Activated CD4-positive, alpha-beta T cell treated with anti-CD3 and anti-CD28 coated beads, Interleukin-2, amount 50 U/mL, for 24 hours (primary cell): ENCODE data around the gene TP73.

Experiments
- DNase-seq, 2 donors: peaks; one replicate each; pipeline ENCODE4 v3.0.0-alpha.2; 2020; ENCODE audit warnings: low read depth in 1 of 2, low spot score in 1 of 2

TP73 gene

DNA sequence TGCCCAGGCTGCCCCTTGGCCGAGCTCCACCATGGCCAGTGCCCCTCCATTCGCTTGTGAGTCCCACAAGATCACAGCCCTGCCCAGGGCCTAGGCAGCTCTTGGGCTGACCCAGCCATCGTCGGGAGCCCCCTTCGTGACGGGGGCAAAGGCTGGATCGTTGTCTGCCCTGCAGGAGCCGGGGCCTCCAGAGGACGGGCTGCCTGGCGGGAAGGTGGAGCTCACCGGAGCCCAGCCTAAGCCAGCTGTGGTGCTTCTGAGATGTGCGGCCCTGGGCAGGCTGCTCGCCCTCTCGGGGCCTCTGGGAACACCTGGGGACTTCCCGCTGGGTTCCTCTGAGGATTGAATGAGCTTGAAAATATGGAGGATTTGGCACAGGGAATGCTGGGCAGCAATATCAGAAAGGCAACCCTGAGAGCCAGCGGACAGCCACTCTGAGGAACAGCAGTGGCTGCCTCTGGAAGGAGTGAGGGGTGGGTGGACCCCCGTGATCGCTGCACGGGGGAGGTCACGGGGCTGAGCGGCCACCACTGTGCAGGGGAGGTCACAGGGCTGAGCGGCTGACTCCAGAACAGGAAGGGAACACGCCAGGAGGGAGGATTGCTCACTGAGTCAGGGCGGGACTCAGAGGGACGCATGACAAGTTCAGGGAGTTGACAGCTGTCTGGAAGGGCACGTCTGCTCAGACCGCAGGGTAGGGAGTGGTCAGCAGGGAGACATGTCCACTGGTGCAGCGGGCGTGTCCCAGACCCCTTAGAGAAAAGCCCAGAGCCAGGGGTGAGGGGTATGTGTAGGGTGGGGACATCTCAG, 19.3 kb downstream of the TP73 start:
- DNase-seq: no peak

DNA sequence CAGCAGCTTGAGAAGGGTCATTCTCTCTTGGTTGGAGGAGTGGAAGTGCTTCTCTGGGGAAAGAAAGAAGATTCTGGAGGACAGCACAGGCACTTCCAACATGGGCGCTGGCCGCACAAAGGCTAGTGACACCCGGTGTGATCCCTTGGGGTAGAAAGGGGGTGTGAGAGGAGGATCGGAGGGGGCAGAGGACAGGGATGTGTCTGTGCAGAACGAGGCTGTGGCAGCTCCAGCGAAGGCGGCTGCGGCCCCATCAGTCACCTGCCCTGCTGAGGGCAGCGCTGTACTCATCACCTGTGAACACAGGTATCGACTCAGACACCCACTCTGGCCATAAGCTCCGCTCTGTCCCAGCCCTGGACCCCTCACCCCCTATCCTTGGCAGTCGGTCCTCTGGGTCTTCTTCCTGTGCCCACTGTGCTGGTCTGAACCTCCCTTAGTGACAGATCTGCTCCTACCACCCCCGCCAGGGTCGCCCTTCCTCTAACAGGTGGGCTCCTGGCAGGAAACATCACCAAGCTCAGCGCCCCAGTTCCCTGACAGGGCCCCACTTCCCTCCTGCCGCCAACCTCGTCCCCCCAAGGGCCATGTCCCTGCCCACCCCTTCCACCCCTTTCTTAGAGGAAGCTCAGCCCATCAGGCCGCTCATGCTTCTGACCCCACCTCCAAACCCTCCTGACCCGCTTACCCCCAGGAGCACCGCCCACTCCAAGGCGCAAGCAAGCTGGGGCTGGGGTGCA, 20.1 kb downstream of the TP73 start:
- no peak for DNase-seq

DNA sequence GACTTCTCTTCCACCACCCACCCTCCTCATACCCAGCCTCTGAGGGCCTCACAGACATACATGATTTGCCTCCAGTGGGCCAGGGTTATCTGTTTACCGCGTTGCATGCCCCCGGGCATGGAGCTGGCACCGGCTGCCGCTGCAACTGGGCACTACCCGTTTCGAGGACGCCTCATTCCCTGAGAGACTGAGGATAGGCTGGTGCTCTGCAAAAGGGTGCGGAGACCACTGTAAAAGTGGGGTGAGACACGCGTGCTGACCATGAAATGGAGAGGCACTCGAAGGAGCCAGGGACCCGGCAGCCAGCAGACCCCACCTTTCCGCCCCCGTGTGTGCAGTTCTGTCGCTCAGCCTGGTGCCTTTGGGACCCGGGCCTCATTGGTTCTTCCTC, 20.6 kb downstream of the TP73 start:
- no peak for DNase-seq

DNA sequence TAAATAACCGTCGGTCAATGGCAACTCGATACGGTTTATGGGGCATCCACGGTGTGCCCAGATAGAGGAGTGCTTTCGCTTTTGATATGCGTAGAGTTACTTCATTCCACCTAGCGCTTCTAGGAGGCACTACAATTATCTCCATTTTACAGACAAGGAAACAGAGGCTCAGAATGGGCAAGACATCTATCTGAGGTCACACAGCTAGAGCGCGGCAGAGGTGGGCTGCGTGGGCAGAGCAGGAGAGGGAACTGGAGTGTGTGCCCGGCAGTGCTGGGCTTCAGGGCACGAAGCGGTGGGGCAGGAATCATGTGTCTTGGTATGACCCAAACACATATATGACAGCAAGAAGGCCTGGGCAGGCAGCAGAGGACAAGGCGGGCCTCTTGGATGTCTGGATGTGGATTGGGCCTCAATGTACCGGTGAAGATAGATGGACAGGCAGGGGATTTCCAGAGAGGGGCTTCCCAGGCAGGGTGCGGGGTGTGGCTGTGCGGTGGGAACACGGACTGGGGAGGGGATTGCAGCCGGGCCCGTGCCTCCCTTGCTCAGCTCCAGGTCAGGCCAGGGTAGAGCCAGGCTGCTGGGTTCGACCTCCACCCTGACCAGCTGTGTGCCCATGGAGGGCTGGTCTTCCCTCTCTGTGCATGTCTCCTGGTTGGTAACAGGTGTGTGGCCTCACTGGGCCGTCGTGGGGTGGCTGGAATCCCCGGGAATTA, 21.2 kb downstream of the TP73 start:
- no peak for DNase-seq

DNA sequence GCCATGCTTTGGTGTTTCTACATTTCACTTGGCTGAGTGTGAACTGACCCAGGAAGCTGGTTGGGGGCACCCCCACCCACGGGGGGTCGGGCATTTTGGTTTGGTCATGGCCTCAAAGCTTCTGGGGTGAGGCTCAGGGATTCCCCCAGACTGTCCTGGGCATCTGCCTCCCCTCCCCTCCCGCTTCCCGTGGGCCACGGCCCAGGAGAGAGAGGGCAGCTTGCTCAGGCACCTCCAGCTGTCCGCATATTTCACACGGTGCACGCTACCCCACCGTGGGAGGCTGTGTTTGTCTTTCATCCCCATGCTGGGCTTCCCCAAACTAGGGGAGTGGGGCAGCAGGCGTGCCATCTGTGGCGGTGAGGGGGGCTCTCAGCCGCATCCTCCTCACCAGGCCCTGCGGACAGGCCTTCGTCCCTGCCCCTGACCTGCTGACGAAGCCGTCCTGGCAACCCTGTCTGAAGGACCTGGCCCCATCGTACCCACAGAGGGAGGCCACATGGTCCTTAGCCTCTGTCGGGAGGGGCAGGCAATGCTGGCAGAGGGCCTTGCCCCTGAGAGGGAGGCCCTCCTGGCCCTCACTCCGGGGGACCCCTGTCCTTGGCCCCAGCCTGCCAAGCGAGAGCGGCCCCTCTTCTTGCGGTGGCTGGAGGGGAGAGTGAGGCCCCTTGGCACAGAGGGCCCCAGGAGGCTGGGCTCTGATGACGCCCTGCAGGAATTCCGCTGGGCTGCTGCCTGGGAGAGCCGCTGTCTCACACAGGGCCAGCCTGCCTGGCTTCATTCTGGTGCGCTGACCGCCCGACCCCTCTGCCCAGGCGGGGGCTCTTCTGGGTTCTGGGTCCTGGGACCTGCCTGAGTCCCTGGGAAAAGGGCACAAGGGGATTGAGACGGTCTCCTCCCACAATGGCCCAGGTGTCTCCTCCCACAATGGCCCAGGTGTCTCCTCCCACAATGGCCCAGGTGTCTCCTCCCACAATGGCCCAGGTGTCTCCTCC, 22.1 kb downstream of the TP73 start:
- DNase-seq: no peak

DNA sequence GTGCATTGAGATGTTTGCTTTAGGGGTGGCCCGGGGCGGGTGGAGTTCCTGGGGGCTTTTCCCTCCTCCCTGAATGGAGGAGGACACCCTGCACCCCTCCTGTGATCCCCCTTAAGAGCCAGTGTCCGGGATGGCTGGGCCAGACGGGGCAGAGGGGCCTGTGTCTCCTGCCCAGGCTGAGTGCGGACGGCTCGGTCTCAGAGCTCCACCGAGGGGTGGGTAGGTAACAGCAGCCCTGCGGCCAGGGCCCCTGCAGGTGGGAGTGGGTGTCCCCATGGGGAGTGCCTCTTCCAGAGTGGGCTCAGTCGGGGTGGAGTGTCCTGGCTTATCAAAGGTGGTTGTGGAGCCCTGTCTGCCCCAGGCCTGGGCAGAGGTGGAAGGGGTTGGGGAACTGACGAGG, 23.1 kb downstream of the TP73 start:
- no peak for DNase-seq

DNA sequence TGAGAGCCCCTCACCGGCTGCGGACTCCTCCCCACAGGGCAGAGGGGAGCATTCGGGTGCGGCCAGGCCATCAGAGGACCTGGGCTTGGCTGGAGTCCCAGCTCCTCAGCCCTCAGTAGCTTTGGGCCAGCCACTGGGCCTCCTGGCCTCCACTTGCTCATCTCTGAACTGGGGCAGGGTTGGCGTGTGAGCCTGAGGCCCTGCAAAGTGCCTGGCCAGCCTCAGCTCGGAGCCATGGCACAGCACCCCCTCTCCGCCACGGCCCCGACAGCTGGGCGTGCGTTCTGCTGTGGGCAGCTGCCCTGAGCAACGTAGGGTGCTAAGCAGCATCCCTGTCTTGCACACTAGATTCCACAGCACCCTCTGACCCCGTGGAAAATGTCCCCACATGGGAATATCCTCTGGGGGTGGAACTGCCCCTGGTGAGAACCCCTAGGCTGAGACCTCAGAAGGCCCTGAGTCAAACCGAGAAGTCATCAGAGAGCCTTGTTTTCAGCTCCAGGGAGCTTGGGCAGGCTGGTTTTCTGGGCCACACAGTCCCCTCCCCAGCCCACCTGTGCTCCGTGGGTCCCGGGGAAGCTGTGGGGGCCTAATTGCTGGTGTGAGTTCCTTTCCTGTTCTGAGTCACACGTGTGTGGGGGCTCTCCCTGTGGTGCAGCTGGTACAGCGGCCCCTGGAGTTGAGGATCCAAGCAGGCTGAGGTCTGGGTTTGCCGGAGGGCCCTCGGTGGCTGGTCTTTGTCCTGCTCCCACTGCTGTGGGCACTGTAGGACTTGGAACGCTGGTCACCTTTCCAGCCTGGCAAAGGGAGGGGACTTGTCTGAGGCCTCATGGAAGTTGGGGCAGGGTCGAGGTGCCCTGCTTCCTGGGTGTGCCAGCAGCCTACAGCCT, 24.5 kb downstream of the TP73 start:
- DNase-seq: no peak

DNA sequence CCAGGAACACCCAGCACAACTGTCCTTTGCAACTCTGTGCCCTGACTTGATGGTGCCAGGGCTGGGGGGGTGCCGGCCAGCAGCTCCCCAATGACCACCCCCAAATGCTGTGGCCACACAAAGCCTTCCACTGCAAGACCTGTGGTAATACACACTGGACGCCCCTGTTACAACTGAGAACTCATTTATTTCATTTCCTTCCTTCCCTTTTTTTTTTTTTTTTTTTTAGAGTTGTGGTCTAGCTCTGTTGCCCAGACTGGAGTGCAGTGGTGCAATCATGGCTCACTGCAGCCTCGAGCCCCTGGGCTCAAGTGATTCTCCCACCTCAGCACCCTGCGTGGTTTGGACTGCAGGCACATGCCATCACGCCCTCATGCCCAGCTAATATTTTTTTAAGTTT, 25.2 kb downstream of the TP73 start:
- no peak for DNase-seq

DNA sequence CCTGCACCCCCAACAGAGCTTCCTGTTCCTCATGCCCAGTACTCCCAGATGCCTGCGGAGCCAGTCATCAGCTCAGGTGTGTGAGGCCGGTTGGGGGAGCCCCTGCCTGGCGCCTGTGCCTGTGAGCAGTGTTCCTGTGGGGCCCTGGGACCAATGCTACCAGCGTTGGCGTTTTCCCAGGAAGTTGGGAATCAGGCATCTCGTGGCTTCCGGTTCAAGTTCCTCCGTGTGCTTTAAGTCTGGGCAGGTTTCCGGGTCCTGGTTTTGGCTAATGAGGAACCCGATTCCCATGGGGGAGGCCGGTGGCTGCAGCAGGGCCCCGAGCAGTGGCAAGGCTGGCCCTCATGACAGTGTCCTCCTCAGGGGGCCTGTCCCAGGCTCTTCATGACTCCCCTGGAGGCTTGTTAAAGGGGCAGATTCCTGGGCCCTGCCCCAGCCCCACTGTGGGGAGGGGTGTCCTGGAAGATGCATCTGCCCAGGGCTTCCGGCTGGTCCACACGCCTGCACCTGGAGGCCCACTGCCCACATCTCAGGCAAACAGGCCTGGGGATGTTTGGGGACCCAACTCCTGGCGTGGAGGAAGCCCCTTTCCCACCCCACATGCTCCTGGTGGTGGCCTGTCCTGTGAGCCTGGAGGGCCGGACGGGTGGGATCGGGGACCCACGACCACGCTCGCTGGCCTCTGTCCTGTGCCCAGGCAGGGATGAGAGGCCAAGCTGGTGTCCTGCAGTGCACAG, 26.2 kb downstream of the TP73 start:
- no peak for DNase-seq

DNA sequence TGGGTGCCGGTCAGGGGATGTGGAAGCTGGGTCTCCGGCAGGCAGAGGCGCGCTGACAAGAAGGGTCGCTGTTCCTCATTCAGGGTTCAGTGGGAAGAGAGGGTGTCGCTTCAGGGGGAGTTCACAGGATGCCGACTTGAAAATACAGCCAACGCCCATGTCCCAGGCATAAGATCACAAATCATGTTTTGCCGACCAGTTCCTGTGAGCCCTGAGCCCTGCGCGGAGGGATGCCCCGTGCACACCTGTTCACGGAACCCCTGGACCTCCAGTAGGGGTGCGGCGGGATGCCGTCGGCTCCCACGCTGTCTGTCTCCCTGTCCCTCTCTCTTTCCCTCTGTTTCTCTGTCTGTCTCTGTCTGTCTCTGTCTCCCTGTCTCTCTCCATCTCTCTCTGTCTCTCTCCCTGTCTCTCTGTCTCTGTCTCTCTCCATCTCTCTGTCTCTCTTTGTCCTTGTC, 26.8 kb downstream of the TP73 start:
- DNase-seq: no peak

DNA sequence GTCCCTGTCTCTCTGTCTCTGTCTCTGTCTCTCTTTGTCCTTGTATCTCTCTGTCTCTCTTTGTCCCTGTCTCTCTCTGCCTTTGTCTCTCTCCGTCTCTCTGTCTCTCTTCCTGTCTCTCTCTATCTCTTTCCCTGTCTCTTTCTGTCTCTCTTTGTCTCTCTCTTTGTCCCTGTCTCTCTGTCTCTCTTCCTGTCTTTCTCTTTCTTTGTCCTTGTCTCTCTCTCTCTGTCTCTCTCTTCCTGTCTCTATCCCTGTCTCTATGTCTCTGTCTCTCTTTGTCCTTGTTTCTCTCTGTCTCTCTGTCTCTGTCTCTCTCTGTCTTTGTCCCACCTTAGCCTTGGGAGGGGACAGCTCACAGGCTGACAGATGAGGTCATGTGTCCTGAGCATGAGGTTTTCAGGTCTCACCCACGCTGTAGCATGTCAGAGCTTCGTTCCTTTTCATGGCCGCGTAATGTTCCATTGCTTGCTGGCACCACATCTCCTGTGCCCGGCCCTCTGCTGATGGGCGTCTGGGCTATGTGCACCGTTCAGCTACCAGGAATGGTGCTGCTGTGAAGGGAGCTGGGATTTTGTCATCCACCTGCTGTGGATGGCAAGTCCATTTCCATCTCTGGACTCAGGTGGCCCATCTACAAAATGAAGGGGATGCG, 27.6 kb downstream of the TP73 start:
- no peak for DNase-seq

DNA sequence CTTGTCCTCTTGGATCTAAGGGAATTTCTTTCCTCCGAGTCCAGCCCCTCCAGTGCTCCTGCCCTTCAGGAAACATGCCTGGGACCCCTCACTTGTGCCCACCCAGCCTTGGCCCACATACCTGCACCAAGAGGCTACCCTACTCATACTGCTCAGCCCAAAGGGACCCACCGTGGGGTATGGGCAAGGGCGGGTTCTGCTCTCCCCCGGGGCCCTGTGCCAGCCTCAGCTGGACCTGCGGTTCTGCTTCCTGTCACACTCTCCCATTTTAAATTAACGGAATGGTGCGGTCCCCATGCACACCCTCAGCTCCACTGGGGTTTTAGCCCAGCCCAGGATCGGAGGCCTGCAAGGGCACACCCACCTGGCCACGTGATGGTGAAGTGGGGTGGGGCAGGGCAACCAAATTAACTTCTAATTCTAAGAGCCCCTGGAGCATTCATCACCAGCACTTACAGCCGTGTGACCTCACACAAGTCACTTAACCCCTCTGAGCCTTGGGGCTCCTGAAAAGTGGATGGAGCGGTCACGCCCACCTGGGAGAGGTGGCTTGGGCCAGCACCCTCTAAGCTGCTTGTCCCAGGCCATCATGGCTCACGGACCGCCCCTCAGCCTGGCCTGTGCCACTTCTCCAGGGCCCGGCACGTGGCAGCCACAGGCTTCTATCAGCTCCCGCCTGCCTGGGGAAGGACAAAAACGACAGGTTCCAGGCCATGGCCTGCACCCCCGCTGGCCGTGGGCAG, 28.3 kb downstream of the TP73 start:
- DNase-seq: no peak

DNA sequence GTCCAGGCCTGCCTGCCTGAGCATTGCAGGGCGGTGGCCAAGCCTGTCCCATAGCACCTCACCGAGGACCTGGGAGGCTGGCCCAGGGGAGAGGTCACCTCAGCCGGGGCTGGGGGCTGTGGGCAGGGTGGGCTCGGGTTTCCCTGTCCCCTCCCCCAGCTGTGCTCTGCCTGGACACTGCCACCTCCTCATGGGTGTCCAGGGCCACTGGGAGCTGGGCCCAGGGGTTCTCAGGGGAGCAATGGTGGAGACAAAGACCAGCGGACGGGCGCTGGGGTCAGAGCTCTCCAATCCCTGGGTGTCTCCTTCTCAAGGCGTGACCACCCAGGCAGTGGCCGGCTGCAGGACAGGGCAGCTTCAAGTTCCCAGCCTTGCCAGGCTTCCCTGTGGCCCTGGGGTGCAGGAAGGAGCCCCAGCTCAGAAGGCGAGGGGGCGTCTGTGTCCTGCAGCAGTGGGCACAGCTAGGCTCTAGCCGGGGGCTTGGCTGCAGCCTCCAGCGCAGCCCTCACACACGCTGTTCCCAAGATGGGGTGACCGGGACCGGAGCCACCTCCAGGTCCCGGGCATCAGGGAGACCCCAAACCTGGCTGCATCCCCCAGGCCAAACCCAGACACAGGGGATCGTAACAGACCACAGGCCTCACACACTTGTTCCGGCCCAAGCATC, 29.0 kb downstream of the TP73 start:
- DNase-seq: no peak

DNA sequence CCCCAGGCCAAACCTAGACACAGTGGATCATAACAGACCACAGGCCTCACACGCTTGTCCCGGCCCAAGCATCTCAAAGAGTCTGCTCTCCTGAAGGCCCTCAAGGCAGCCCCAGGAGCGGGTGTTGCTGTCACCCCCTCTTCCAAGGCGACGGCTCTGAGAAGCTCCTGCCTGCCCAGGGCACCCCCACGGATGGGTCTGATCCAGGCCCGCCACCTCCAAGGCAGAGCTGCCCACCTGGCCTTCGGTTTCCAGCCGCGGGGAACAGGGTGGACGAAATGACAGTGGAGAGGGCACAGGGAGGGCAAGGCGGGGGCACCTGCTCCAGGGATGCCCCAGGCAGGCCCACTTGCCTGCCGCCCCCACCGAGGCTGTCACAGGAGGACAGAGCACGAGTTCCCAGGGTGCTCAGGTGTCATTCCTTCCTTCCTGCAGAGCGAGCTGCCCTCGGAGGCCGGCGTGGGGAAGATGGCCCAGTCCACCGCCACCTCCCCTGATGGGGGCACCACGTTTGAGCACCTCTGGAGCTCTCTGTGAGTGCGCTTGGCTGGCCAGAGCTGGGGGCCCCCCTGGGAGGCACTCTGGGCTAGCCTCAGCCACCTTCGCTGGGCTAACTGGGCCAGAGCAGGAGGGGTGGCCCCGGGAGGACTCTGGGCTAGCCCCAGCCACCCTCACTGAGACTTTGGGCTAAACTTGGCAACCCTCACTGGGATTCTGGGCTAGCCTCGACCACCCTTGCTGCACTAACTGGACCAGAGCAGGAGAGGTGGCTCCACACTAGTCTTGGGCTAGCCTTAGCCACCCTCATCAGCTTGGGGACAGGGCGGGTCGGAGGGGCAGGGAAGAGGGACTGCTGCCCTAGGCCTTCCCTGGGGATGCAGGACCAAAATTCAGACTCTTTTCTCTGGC, 29.8 kb downstream of the TP73 start:
- no peak for DNase-seq

DNA sequence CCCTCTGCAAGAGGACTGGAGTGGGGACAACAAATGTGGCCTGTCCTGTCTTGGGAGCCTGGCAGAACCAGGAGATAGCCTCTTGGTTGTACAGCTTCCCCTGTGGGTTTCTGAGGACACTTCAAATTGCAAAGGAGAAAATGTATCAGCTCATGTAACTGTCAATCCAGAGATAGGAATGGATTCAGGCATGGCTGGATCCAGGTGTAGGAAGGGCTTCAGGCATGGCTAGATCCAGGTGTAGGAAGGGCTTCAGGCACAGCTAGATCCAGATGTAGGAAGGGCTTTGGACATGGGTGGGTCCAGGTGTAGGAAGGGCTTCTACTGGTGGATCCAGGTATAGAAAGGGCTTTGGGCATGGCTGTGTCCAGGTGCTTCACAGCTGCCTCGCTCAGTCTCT, 30.9 kb downstream of the TP73 start:
- no peak for DNase-seq

DNA sequence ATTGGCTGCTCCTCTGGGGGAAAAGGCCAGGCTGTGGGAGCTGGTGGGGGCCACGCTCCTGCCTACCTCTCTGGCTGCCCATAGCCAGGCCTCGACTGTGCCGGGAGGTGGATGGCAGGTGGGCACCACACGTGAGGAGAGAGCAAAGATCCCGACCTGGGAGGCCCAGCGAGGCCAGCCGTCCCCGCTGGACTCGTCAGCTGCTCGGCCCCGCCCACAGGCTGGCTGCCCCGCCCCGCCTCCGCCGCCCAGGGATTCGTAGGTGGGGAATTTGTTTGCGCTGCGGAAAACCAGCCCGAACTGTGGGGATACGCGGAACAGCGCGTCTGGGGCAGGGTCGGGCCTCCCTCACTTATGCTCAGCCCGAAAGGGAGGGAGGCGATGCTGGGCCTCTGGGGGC, 31.7 kb downstream of the TP73 start:
- no peak for DNase-seq
